PC-9 (cell line): ENCODE results near the gene HIPK1. TPM values are rescaled to one million over a fixed set of nuclear protein-coding genes. Genes with fewer than 3 reads are reported as not detected.

Source experiments
- BruUV-seq: library from RNA; stranded (reverse); fragments of 400-500 nt; replicated peaks from 2 replicates; lab custom pipeline; 2021; lab: Mats Ljungman, UMichigan
- CTCF ChIA-PET: fragments of 300-600 bp; sonication (Branson Sonifier 250); formaldehyde crosslinking; loops from one replicate; lab custom pipeline; 2022; ENCODE audit warnings: antibody characterized with exemption; lab: Charles Lee
- POLR2A ChIA-PET: fragments of 300-600 bp; sonication (Branson Sonifier 250); formaldehyde crosslinking; loops from one replicate; lab custom pipeline; 2022; ENCODE audit warnings: antibody characterized with exemption; ENCODE audit not compliant: unreplicated experiment; lab: Charles Lee
- DNase-seq, 2 experiments: peaks; one replicate each; pipeline versions ENCODE4 v3.0.0 to v3.0.0-alpha.2; 2015 to 2022; ENCODE audit warnings: mixed read lengths in 1 of 2
- H2AFZ ChIP-seq: fragments of 200-600 bp; sonication (generic); 2 replicates; pipeline ENCODE4 v1.8.1; 2017; ENCODE audit warnings: antibody characterized with exemption
- H3F3A ChIP-seq: fragments of 200-600 bp; sonication (generic); 2 replicates; pipeline ENCODE4 v1.8.1; 2017; ENCODE audit warnings: antibody characterized with exemption, mild to moderate bottlenecking, low read depth; ENCODE audit not compliant: insufficient read depth
- H3K27ac ChIP-seq: fragments of 200-600 bp; sonication (generic); 2 replicates; pipeline ENCODE4 v1.6.1; 2016; ENCODE audit warnings: mixed run types
- H3K27me3 ChIP-seq: fragments of 200-600 bp; sonication (generic); 2 replicates; pipeline ENCODE4 v1.6.1; 2016; ENCODE audit warnings: low read depth, mixed run types; ENCODE audit not compliant: insufficient read depth
- H3K36me3 ChIP-seq: fragments of 200-600 bp; sonication (generic); 2 replicates; pipeline ENCODE4 v1.6.1; 2016; ENCODE audit warnings: low read depth, mixed run types
- H3K4me1 ChIP-seq: fragments of 200-600 bp; sonication (generic); replicated peaks from 2 replicates; pipeline ENCODE4 v1.6.1; 2016; ENCODE audit warnings: mixed run types; ENCODE audit not compliant: insufficient read depth
- H3K4me2 ChIP-seq: fragments of 200-600 bp; sonication (generic); 2 replicates; pipeline ENCODE4 v1.6.1; 2017; ENCODE audit warnings: mixed run types
- H3K4me3 ChIP-seq: fragments of 200-600 bp; sonication (generic); 2 replicates; pipeline ENCODE4 v1.6.1; 2016; ENCODE audit warnings: mixed run types
- H3K79me2 ChIP-seq: fragments of 200-600 bp; sonication (generic); 2 replicates; pipeline ENCODE4 v1.6.1; 2017; ENCODE audit warnings: low read depth, mixed run types
- H3K9me2 ChIP-seq: fragments of 200-600 bp; sonication (generic); 2 replicates; pipeline ENCODE4 v1.8.1; 2017; ENCODE audit warnings: mild to moderate bottlenecking; ENCODE audit not compliant: insufficient read depth
- H3K9me3 ChIP-seq: fragments of 200-600 bp; sonication (generic); 2 replicates; pipeline ENCODE4 v1.8.1; 2016; ENCODE audit warnings: low read depth; ENCODE audit not compliant: insufficient read depth
- H4K20me1 ChIP-seq: fragments of 200-600 bp; sonication (generic); 2 replicates; pipeline ENCODE4 v1.8.1; 2017; ENCODE audit not compliant: insufficient read depth
- CTCF ChIP-seq: fragments of 200-600 bp; sonication (generic); conservative IDR thresholded peaks from 2 replicates; pipeline ENCODE4 v1.6.1; 2017; ENCODE audit warnings: mixed run types, antibody characterized with exemption, mild to moderate bottlenecking, moderate library complexity
- EZH2 ChIP-seq: fragments of 200-600 bp; sonication (generic); IDR thresholded peaks from 2 replicates; pipeline ENCODE4 v1.8.0; 2017; ENCODE audit warnings: antibody characterized with exemption, low read depth
- intact Hi-C: fragments of 100-400 bp; cut with micrococcal nuclease; formaldehyde crosslinking; loops from one replicate; pipeline ENCODE4 v1.10.0; 2022; ENCODE audit not compliant: unreplicated experiment
- total RNA-seq: library from RNA; stranded (reverse); gene quantifications from 2 replicates; pipeline ENCODE4 v1.2.3, GENCODE V29; 2021

Gene HIPK1
- total RNA-seq, 1 experiment from 2014 or later = 26.3 TPM

- H3K9me2 ChIP-seq = no peaks in the 10 kb centered on the region
- BruUV-seq = no TSS peak
- peaks cover 41% of the 10 kb centered on the region for H4K20me1 ChIP-seq
- intact Hi-C loops = no loop called here
- peaks cover 90% of the 10 kb centered on the region for H3K79me2 ChIP-seq
- H3K4me3 ChIP-seq = no peak overlapping the region
- no peak overlapping the region for H3K27ac ChIP-seq
- ChIA-PET POLR2A (interaction anchor here (0.6 kb wide), 1 partner anchor 20 kb away, joined by 5 read pairs; no protein-coding TSS in a partner anchor), CTCF (interaction anchor here (0.6 kb wide), 1 partner anchor 12 kb away, joined by 5 read pairs; no protein-coding TSS in a partner anchor)
- H3K9me3 ChIP-seq = no peaks in the 10 kb centered on the region
- H3K4me2 ChIP-seq = no peak overlapping the region
- H3K4me1 ChIP-seq = peaks cover 19% of the 10 kb centered on the region
- H3F3A ChIP-seq = peaks cover 16% of the 10 kb centered on the region
- H3K36me3 ChIP-seq = peaks cover 6% of the 10 kb centered on the region; the same call in 1 of the 2 replicates
- H2AFZ ChIP-seq = no peak overlapping the region
- no peaks in the 10 kb centered on the region for H3K27me3 ChIP-seq
- DNase-seq = no peak
- TF ChIP-seq CTCF (no peak), EZH2 (no peak)
These were observed 4.9 kb downstream of the HIPK1 start for GRCh38 chr1:113934006-113934405.

- Histone ChIP-seq H3K4me1 (peaks cover 23% of the 10 kb centered on the region), H4K20me1 (peaks cover 41% of the 10 kb centered on the region), H3K36me3 (peaks cover 6% of the 10 kb centered on the region; the same call in 1 of the 2 replicates), H3K9me3 (no peaks in the 10 kb centered on the region), H3K27me3 (no peaks in the 10 kb centered on the region), H2AFZ (no peak overlapping the region), H3K27ac (no peak overlapping the region), H3K79me2 (peaks cover 95% of the 10 kb centered on the region), H3K4me3 (no peak overlapping the region), H3K4me2 (no peak overlapping the region), H3K9me2 (no peaks in the 10 kb centered on the region), H3F3A (peaks cover 16% of the 10 kb centered on the region)
- DNase-seq = no peak
- no peak for TF ChIP-seq EZH2
- no peak for TF ChIP-seq CTCF
- ChIA-PET POLR2A (interaction anchor here (0.6 kb wide), 1 partner anchor 21 kb away, joined by 5 read pairs; no protein-coding TSS in a partner anchor), CTCF (no interaction called here)
- intact Hi-C loops = no loop called here
- BruUV-seq = no TSS peak
These were observed 5.5 kb downstream of the HIPK1 start for GRCh38 chr1:113934511-113935055.

- Histone ChIP-seq H3K9me3 (no peaks in the 10 kb centered on the region), H3K79me2 (peaks cover 97% of the 10 kb centered on the region), H3K36me3 (peaks cover 9% of the 10 kb centered on the region; the same call in 1 of the 2 replicates), H4K20me1 (peaks cover 41% of the 10 kb centered on the region), H3F3A (peaks cover 16% of the 10 kb centered on the region), H3K4me3 (no peak overlapping the region), H3K4me1 (peaks cover 23% of the 10 kb centered on the region), H3K4me2 (no peak overlapping the region), H3K27me3 (no peaks in the 10 kb centered on the region), H3K9me2 (no peaks in the 10 kb centered on the region), H3K27ac (no peak overlapping the region), H2AFZ (no peak overlapping the region)
- no TSS peak for BruUV-seq
- intact Hi-C loops = no loop called here
- CTCF ChIA-PET = no interaction called here
- POLR2A ChIA-PET = no interaction called here
- DNase-seq = no peak
- TF ChIP-seq EZH2 = no peak
- no peak for TF ChIP-seq CTCF
These were observed 6.1 kb downstream of the HIPK1 start for GRCh38 chr1:113935176-113935575.
